HL-60/S4 treated with retinoic acid at 250 ng/mL for 4 days and 3 days (cell line): ENCODE measurements around the gene KIAA1614.
"Not testable (repeated sequence)": the region's sequence is repeated elsewhere in the genome, so short reads cannot be mapped to it uniquely, and the experiment has no call there.

Experiments used
- in situ Hi-C: fragments of 300-500 bp; cut with MboI; formaldehyde crosslinking; loops from 2 replicates; pipeline ENCODE4 v1.7.0; 2022; ENCODE audit warnings: low sequenced_read_pairs

The KIAA1614 gene

DNA sequence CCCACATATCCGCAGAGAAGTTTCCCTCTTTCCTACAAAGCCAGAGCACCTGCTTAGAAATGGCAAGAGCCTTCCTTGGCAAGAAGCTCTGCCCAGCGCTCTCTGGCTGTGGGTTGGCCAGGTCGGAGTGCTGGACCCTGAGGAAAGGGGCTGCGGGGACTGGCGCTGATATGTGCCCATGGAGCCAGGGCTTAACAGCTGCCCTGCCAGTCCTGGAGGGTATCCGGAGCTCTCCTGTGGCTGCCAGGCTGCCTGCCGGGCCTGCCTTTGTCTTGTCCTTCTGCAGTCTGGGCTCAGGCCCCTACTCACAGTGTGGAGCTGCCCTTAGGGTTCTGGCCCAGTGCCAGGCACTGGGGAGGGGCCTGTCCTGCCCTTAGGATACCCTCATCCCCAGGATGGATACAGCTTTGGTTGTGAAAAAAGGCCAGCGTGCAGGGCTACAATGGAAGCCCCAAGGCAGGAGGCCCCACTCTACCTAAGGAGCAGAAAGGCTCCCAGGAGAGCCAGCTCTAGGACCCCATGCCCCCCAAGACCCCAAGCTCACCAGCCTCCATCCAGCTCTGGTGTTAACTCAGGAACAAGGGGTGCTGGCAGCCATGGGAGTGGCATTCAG lies 43.4 kb downstream of the KIAA1614 start:
- in situ Hi-C loops = no loop called here

DNA sequence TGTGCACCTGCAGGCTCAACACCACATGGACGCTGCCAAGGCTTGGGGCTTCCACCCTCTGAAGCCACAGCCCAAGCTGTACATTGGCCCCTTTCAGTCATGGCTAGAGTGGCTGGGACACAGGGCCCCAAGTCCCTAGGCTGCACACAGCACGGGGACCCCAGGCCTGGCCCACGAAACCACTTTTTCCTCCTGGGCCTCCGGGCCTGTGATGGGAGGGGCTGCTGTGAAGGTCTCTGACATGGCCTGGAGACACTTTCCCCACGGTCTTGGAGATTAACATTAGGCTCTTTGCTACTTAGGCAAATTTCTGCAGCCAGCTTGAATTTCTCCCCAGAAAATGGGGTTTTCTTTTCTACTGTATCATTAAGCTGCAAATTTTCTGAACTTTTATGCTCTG lies 46.9 kb downstream of the KIAA1614 start:
- in situ Hi-C loops = not testable (repeated sequence)

DNA sequence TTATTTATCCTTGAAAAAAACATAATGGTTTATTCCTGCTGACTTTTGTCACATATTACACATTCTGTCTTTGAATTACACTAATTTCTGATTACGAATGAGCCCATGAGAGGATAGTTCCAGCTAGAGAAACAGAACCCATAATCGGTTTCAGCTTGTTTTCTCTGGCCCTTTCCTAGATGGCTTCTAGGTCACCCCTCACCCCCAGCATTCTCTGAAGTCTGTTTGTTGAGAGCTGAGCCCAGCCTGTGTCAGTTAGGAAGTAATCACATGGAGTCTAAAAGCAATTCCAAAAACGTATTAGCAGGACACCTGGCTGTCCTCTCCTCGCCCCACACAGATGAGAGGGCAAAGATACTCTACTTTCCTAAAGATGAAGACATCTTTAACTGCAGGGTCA lies 48.9 kb downstream of the KIAA1614 start:
- in situ Hi-C loops = no loop called here

DNA sequence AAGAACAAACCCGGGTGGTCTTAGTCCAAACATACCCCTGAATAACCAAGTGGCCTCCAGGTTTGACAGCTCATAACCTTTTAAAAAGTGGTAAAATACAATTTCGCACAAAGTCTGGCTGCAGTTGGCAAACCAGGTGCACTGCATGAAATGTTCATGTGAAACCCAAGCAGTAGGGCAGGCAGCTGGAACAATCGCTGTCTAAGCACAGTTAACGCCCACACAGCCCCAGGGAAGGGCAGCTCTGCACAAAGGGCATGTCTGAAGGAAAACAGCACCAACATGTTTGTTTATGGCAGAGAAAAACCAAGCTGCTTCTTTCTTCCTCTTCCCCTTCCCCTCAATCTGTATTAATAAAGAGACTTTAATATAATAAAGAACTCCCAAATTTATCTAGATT lies 49.5 kb downstream of the KIAA1614 start:
- in situ Hi-C loops = no loop called here

DNA sequence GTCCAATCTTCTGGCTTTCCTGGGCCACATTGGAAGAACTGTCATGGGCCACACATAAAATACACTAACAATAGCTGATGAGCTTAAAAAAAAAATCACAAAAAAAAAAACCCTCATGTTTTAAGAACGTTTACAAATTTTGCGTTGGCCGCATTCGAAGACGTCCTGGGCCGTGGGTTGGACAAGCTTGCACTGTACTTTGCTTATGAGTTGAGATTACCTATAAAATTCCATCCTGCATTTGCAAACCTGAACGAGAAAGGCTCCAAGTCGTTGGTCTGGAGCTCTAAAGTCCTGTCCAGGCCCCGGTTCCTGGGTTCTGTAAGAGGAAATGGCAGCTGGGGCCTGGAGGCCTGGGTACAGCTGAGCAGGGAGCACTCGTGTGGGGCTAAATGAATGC lies 51.4 kb downstream of the KIAA1614 start:
- in situ Hi-C loops = no loop called here

DNA sequence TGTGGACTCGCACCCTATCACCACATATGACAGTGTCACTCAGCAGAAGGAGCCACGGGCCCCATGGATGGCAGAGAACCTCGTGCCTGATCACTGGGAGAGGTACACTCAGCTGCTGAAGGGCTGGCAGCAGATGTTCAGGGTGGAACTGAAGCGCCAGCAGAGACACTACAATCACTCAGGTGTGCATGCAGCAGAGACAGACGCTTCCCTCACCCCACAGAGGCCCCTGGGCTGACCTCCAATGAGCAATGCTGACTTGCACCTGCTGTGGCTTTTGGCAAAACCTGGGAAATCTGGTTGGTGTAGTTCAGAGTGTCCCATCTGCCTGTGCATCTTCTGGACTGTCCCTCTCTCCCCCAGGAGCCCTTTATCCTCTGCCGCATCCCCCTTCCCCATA lies 51.9 kb downstream of the KIAA1614 start:
- in situ Hi-C loops = no loop called here

DNA sequence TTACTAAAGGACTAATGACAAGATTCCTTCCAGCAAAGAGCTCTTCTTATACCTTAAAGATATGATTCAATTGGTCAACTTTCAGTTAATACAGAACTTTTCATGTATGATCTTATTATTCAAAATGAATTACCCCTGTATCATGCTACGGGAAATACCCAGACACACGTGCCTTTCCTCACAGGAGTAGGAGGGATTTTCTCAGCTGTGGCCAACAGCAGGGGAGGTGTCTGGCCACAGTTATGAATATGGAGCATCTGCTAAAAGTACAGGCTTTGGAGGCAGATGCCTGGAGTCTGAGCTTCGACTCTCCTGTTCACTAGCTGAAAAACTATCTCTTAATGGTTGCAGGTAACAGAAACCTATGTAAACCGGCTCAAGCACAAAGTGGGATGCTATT lies 53.6 kb downstream of the KIAA1614 start:
- in situ Hi-C loops = no loop called here

DNA sequence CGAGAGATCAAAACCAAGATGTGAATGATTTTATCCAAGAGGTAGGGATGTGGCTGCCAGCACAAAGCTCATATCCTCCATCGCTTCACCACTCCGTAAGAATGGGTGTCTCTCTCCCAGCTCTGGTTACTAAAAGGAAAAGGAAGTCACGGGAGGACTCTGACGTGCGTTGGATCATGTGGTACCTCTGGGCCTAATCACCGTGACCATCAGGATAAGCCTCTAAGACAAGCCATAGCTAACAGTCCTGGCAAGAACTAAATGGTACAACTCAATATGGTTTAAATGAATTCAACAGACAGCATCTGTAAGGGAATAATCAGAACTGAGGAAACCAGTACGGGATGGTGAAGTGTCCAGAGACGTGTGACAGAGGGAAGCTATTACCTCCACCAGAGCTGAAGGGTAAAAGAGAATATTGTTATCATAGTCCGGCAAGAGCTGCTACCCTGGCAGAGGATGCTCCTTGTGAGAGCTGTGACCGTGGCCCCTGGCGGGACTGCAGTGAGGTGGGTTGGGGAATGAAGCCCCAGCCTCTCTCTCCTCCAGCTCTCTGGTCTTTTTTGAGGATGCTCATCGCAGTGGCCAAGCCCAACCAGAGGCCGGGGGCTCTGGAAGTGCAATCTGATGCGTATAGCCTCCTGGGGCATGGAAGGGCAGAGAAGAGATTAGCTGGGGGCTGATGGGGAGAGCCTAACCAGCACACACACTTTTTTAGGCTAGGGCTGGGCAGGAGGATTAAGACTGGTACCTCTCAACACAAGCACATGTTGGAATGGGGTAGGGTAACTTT lies 54.2 kb downstream of the KIAA1614 start:
- in situ Hi-C loops = no loop called here

DNA sequence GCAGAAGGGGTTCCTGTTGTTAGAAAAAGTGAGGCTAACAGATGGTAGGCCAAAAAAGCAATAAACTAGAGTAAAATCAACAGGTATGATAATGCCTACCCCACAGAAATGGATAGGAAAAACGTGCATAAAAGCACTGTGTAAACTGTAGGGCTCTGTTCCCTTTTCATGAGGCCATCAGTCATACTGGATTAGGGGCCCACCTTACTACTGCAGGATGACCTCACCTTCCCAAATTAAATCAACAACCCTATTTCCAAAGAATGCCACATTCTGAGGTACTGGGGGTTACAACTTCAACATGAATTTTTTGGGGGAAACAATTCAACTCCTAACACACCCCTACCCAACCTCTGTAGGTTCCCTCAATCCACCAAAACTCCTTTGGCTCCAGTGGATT lies 54.9 kb downstream of the KIAA1614 start:
- in situ Hi-C loops = no loop called here

DNA sequence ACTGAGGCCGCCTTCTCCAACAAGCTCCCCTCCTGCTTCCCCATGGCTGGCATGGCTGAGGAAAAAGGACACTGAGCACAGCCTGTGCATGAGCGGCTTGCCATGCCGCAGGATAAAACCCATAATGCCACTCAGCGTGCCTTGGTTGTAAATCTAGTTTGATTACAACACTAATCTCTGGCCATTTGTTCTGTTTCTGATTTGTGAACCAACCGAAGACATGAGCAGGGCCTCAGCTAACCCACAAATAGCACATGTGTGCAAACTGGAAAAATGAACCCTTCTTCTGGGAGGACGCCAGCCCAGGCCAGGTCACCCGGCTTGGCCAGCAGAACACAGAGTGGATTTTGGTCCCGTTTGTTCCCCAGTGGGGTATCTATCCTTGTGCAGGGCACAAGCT lies 56.1 kb downstream of the KIAA1614 start:
- in situ Hi-C loops = not testable (repeated sequence)

DNA sequence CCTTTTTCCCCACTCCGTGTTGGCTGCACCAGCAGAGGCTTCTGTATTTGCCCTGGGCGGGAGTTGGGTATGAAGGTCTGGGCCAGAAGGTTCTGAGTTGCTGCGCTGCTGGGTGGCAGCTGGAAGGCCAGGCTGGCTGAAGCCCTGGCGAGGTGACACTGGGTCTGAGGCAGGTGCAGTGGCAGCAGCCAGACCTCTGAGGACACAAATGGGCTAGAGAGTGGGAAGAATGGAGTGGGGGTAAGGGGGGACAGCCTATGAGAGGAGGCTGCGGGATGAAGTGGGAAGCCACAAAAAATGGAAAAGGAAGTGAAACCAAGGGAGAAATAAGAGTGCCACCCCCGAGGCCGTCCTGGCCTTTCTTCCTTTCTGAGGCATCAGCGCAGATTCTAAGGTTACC lies 56.7 kb downstream of the KIAA1614 start:
- in situ Hi-C loops = no loop called here

DNA sequence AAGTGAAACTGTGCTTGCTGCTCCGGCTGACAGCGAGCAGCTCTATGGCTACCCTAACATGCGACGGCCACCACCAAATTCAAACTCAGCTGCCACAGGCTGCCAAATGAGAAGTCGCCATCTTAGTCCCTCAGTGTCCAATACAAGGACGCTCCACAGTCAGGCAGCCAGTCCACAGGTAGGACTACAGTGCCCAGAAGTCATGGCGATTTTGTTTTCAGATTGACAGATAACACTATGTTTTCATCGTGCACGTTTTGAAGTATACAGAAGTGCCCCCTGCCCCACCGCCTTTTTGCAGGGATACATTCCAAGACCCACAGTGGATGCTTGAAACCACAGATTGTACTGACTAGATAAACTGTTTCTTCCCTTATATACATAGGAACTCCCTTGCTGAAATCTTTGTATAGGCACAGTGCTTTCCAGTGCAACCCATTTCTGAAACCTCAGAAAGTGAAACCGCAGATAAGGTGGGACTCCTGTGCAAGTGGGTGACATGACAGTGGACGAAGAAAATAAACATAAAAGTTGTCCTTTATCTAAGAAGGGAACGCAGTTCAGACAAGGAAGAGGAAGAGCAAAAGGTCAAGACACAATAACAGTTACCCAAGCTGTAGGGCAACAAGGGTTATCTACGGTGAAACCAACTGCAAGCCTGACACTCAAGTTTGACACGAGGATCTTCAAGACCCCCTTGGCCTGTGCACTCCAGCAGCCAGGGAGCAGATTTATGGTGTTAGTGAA lies 57.8 kb downstream of the KIAA1614 start:
- in situ Hi-C loops = no loop called here

DNA sequence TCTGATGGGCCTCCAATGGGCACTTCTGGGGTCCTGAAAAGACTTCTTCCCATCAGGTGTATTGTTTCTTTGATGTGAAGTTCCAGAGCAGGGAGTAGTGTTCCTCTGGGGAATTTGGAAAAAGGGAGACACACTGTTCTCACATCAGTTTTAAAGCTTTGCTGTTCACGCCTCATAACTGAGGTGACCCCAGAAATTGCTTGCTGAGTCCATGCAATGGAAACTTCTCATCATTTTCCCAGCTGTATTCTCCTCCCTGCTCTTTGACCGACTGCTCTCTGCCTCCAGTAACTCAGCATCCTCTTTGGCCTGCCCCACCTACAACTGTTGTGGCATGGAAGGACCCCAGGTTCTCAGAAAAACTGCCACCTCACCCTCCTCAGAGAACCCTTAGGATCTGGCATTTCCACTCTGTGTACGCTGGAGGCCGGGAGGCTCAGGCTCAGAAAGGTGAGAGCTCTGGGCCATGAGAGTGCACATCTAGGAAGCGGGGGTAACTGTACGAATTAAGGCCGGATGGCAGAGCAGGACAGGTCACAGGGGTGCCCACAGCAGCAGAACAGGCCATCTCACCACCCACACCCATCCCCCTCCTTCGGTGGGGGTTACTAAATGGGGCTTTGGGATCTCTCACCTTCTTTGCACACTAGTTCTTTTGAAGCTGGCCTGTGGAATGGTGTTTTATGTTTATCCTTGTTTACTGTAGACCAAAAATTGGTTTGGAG lies 58.7 kb downstream of the KIAA1614 start:
- in situ Hi-C loops = no loop called here

DNA sequence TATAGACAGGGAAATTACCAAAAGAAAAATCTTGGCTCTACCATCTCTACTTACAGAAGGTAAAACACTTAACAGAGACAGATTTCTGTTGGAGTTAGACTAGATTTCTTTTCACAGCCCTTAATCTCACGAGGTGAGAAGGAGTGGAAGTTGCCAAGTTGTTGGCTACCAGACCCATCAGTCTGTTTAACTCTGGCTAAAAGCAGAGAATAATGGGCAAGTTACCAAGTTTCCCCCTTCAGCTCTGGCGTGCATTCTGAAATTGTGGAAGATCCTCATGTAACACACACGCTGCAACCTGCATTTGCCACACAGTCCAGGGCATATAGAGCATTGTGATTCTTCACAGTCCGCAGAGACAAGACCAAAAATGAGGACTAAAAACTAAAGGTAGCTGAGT lies 60.7 kb downstream of the KIAA1614 start:
- in situ Hi-C loops = no loop called here

DNA sequence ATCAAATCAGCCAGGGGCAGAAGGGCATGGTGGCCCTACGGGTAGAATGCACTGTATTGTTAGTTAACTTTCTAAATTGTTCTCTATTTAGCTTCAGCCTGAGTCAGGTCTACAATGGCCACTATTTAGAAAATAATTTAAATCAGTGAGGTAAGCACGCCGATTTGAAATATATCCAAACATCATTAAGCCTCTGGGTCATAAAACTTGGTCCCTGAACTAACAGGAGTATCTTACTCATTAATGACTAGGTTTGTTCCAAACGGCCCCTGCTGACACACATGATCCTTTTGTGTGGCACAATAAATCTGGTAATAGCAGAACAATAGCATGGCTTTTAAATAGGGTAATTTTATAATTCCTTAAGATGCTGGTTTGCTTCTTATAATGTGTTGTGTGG lies 61.5 kb downstream of the KIAA1614 start:
- in situ Hi-C loops = no loop called here

DNA sequence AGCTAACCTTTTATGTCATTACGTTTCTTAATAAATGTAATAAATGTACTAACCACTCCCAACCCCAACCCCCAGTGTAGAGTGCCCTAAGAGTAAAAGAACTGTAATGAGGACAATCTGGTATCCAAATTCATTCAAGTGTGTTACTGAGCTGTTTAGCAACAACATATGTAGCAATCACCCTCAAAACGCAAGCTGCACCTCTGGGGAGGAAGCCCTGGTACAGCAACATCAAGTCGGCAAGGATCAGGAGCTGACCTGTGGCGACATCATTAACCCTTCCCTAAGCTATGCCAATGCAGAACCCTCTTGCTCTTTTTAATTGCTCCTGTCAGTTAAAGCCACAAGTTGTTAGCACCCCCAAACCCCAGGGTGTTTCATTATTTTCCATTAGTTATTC lies 62.9 kb downstream of the KIAA1614 start:
- in situ Hi-C loops = no loop called here

DNA sequence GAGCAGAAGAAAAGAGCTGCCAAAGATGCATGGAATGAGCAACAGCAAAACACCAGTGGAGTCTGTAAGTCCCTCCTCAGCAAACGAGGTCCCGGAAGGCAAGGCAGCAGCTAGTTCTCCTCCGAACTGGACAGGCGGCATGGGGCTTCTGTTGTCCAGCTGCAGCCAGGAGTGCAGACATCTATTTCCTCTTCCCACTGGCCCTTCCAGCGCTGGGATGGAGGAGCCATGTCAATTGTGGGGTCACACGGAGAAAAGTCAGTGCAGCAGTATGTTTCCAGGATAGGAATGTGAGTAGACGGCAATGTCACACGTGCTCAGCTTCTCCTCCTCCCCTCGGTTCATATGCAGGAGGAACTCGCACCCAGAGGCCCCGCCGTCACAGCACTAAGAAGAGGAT lies 63.5 kb downstream of the KIAA1614 start:
- in situ Hi-C loops = no loop called here

DNA sequence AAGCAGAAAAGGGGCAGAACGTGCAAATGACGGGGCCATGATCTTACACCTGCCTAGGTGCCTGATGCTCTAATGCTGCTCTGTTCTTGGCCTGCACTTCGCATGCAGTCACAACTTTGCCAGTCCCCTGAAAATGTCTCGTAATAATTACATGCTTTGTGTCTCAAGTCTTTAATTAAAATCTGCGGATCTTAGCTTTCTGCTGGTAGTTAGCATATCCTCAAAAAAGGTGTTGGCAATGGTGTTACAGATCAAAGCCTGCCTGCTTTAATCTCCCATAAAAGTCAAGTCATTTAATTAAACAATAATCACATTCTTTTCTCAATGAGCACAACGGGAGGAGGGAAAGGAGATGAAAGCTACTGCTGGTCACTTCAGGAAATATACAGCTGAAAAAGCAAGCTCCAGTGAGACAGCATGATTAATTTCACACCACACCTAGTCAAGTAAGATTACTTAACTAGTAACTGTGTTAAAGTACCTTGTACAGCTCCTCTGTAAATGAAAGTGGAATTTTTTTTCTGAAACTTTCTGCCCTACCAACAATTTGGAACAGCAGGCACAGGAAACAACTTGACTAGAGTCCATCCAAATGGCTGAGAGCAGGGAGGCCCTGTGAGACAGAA lies 64.1 kb downstream of the KIAA1614 start:
- in situ Hi-C loops = no loop called here

DNA sequence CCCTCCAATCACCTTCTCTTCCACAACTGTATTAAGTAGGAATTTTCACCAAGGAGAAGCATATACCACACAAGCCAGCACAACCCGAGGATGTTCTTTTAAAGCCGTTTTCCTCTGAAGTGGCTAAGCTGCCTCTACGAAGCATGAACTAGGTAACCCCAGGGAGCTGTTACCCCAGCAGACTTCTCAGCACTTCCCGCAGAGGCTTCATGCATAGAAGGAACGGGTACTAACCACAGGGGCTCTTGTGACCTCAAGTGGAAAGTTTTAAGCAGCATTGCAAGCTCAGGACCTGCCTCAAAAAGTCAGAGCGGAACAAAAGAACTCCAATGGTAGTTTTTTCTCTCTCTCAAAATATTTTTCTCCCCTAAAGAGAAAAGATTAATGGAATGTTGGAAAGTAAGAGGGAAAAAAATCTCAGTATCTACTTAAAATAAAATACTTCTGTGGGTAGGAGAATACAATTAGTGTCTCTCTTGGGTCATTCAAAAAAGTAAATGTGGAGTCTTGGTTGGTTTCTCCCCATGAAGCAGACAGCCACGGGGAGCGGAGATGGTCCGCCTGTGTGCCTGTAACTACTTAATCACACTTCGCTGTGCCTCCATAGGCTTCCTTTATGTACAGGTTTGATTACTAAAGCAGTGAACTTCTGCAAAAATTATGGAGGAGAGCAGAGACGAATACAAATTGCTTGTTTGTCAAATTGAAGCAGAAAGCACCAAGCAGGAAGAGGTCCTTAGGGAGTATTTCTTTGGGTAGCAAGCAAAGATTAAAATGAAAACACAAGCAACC lies 69.1 kb downstream of the KIAA1614 start:
- in situ Hi-C loops = no loop called here

DNA sequence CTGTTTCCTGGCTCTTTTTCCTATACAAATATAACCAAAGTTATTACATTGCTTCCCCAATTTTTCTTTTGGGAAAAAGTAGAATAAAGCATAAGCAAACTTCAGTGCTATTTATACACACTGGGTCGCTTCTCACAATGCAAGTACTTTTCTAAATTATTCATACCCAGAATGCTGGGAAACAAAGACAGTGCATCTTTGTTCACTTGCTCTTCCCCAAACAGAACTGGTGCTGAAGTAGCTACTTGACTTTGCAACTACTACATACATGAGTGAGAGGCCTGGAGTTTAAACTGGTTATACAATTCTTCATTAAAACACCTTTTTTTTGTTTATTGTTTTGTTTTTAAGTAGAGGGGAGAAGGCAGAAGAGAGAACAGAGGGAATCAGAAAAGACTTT lies 69.7 kb downstream of the KIAA1614 start:
- in situ Hi-C loops = no loop called here
